ENCODE results near the gene INSM2. TPM values are rescaled to one million over a fixed set of nuclear protein-coding genes. Genes with fewer than 3 reads are reported as not detected.

INSM2 gene
- total and polyA plus RNA-seq, 2 donors (not counting 1 experiment from before 2014, with no cell fraction given) = not detected

DNA sequence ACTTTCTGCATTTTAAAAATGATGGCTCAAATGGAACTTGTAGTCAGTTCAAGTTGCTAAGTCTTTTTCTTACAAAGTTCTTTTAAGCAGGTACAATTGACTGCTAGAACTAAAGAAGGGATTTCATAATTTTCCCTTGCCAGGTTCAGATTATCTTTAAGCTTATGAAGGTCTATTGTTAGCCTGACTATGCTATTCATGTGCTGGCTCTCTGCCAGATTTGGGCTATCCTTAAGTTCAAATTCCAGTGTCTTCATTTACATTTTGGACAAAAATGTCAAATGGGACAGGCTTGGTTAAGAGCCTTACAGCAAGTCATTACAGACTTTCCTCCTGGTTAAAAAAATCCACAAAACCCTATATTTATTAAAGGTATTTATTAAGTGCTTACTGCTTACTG is 42.3 kb downstream of the INSM2 start:
- DNase-seq (ENCODE audit: low read depth in 2 of 2) = peak in 1 of 2 donors; percentile 14
- no peak overlapping the region for H3K27ac ChIP-seq (ENCODE audit: insufficient read depth, low read length)

GRCh38 chr14:35576856-35577255 is 42.9 kb downstream of the INSM2 start:
- Histone ChIP-seq H4K20me1 (ENCODE audit: control insufficient read depth, extremely low read depth, insufficient read depth, low read length) (no peaks in the 10 kb centered on the region), H3K4me2 (ENCODE audit: extremely low read depth, insufficient read depth, low read length) (no peak overlapping the region), H3K27ac (ENCODE audit: insufficient read depth, low read length) (no peak overlapping the region), H3K9ac (ENCODE audit: insufficient read depth, low read length) (no peak overlapping the region), H3K4me3 (replicated peaks in 1 of 4; ENCODE audit: control extremely low read depth in 1 of 4, insufficient read depth in 1 of 4, low read depth in 3 of 4, low read length in 4 of 4) (no peak overlapping the region), H2AFZ (ENCODE audit: low read length) (no peak overlapping the region), H3K36me3 (ENCODE audit: control insufficient read depth, insufficient read depth, low read length) (no peaks in the 10 kb centered on the region), H3K9me3 (ENCODE audit: control insufficient read depth, insufficient read depth, low read depth, low read length) (no peaks in the 10 kb centered on the region), H3K4me1 (ENCODE audit: control insufficient read depth, extremely low read depth, insufficient read depth, low read length) (no peaks in the 10 kb centered on the region), H3K27me3 (ENCODE audit: control insufficient read depth, insufficient read depth, low read length) (no peaks in the 10 kb centered on the region), H3K79me2 (ENCODE audit: control insufficient read depth, insufficient read depth, low read length) (no peaks in the 10 kb centered on the region)
- TF ChIP-seq, protein P1, sequence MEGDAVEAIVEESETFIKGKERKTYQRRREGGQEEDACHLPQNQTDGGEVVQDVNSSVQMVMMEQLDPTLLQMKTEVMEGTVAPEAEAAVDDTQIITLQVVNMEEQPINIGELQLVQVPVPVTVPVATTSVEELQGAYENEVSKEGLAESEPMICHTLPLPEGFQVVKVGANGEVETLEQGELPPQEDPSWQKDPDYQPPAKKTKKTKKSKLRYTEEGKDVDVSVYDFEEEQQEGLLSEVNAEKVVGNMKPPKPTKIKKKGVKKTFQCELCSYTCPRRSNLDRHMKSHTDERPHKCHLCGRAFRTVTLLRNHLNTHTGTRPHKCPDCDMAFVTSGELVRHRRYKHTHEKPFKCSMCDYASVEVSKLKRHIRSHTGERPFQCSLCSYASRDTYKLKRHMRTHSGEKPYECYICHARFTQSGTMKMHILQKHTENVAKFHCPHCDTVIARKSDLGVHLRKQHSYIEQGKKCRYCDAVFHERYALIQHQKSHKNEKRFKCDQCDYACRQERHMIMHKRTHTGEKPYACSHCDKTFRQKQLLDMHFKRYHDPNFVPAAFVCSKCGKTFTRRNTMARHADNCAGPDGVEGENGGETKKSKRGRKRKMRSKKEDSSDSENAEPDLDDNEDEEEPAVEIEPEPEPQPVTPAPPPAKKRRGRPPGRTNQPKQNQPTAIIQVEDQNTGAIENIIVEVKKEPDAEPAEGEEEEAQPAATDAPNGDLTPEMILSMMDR (conservative IDR thresholded peaks at IDR 0.05 in 1 of 2, IDR thresholded peaks at IDR 0.05 in 1 of 2; ENCODE audit: low read depth in 1 of 2, low read length in 2 of 2) = no peak
- TF ChIP-seq EZH2 (IDR thresholded peaks at IDR 0.05; ENCODE audit: low read length, missing control alignments) = no peak
- DNase-seq (ENCODE audit: low read depth in 2 of 2) = no peak

More for the DNA sequence above, 42.3 kb downstream of the INSM2 start:
- no peaks in the 10 kb centered on the region for H4K20me1 ChIP-seq (ENCODE audit: control insufficient read depth, extremely low read depth, insufficient read depth, low read length)
- H3K27me3 ChIP-seq (ENCODE audit: control insufficient read depth, insufficient read depth, low read length) = no peaks in the 10 kb centered on the region
- no peak for TF ChIP-seq EZH2 (IDR thresholded peaks at IDR 0.05; ENCODE audit: low read length, missing control alignments)
- TF ChIP-seq, protein P1 (conservative IDR thresholded peaks at IDR 0.05 in 1 of 2, IDR thresholded peaks at IDR 0.05 in 1 of 2; ENCODE audit: low read depth in 1 of 2, low read length in 2 of 2) = no peak
- H2AFZ ChIP-seq (ENCODE audit: low read length) = no peak overlapping the region
- H3K4me3 ChIP-seq (replicated peaks in 1 of 4; ENCODE audit: control extremely low read depth in 1 of 4, insufficient read depth in 1 of 4, low read depth in 3 of 4, low read length in 4 of 4) = no peak overlapping the region
- H3K4me1 ChIP-seq (ENCODE audit: control insufficient read depth, extremely low read depth, insufficient read depth, low read length) = no peaks in the 10 kb centered on the region
- H3K79me2 ChIP-seq (ENCODE audit: control insufficient read depth, insufficient read depth, low read length) = no peaks in the 10 kb centered on the region
- H3K4me2 ChIP-seq (ENCODE audit: extremely low read depth, insufficient read depth, low read length) = no peak overlapping the region
- no peaks in the 10 kb centered on the region for H3K9me3 ChIP-seq (ENCODE audit: control insufficient read depth, insufficient read depth, low read depth, low read length)
- no peak overlapping the region for H3K9ac ChIP-seq (ENCODE audit: insufficient read depth, low read length)
- no peaks in the 10 kb centered on the region for H3K36me3 ChIP-seq (ENCODE audit: control insufficient read depth, insufficient read depth, low read length)

DNA sequence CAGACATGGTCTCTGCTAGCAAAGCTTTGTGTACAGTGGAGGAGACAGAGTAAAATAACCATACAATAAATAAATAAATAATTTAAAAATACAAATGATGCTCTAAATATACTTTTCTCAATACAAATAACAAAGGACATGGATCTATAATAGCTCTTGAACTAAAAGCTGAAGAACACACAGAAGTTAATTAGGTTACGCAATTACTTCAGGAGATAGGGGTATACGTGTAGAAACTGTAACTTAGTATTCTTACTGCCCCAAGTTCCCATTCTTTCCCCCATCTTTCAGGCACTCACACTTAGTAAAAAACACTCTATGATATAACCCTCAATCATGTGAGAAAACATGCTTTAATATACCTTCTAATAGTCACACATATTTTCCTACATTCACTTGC is 44.2 kb downstream of the INSM2 start:
- H4K20me1 ChIP-seq (ENCODE audit: control insufficient read depth, extremely low read depth, insufficient read depth, low read length) = no peaks in the 10 kb centered on the region
- no peaks in the 10 kb centered on the region for H3K27me3 ChIP-seq (ENCODE audit: control insufficient read depth, insufficient read depth, low read length)
- DNase-seq (ENCODE audit: low read depth in 2 of 2) = no peak
- no peaks in the 10 kb centered on the region for H3K4me1 ChIP-seq (ENCODE audit: control insufficient read depth, extremely low read depth, insufficient read depth, low read length)
- H3K36me3 ChIP-seq (ENCODE audit: control insufficient read depth, insufficient read depth, low read length) = no peaks in the 10 kb centered on the region
- no peak overlapping the region for H3K9ac ChIP-seq (ENCODE audit: insufficient read depth, low read length)
- no peaks in the 10 kb centered on the region for H3K9me3 ChIP-seq (ENCODE audit: control insufficient read depth, insufficient read depth, low read depth, low read length)
- no peak overlapping the region for H2AFZ ChIP-seq (ENCODE audit: low read length)
- H3K4me3 ChIP-seq (replicated peaks in 1 of 4; ENCODE audit: control extremely low read depth in 1 of 4, insufficient read depth in 1 of 4, low read depth in 3 of 4, low read length in 4 of 4) = no peak overlapping the region
- H3K27ac ChIP-seq (ENCODE audit: insufficient read depth, low read length) = no peak overlapping the region
- H3K79me2 ChIP-seq (ENCODE audit: control insufficient read depth, insufficient read depth, low read length) = no peaks in the 10 kb centered on the region
- H3K4me2 ChIP-seq (ENCODE audit: extremely low read depth, insufficient read depth, low read length) = no peak overlapping the region
- TF ChIP-seq, protein P1 (conservative IDR thresholded peaks at IDR 0.05 in 1 of 2, IDR thresholded peaks at IDR 0.05 in 1 of 2; ENCODE audit: low read depth in 1 of 2, low read length in 2 of 2) = no peak
